ENCODE results near the gene AIFM1.

Gene AIFM1

GRCh38 chrX:130167040-130167439 lies 1.4 kb upstream of the AIFM1 start:
- H3K27ac ChIP-seq = no peak overlapping the region; the same call in 1 of the 2 replicates
- peaks cover 3% of the 10 kb centered on the region for H3K27me3 ChIP-seq (ENCODE audit: insufficient read depth, low read depth, severe bottlenecking)

DNA sequence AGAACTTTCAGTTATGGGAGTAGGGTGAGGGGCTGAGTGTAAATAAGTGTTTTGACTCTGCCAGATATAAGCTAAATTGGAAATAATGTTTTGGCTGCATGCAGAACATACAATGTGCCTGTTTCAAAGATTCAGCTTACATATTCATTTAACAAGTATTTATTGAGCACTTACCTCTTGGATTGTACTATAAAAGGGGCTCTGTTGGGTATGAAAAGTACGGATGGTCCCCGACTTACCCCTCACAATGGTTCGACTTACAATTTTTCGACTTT lies 799 bp upstream of the AIFM1 start:
- Histone ChIP-seq H3K27me3 (ENCODE audit: insufficient read depth, low read depth, severe bottlenecking) (peaks cover 3% of the 10 kb centered on the region), H3K27ac (peak overlapping the region; percentile 93), H3K4me3 (ENCODE audit: low read depth, low read length) (peak overlapping the region; percentile 79), H3K36me3 (no peaks in the 10 kb centered on the region; the same call in 1 of the 2 replicates), H3K9me3 (ENCODE audit: severe bottlenecking) (peaks cover 3% of the 10 kb centered on the region)
- no peak for TF ChIP-seq CTCF (IDR thresholded peaks at IDR 0.05; ENCODE audit: low read depth, low read length)
- no peak for DNase-seq

More at GRCh38 chrX:130167040-130167439, 1.4 kb upstream of the AIFM1 start:
- peaks cover 3% of the 10 kb centered on the region for H3K9me3 ChIP-seq (ENCODE audit: severe bottlenecking)
- DNase-seq = no peak
- no peak for TF ChIP-seq CTCF (IDR thresholded peaks at IDR 0.05; ENCODE audit: low read depth, low read length)
- no peaks in the 10 kb centered on the region; the same call in 1 of the 2 replicates for H3K36me3 ChIP-seq
- H3K4me3 ChIP-seq (ENCODE audit: low read depth, low read length) = peak overlapping the region; percentile 79

GRCh38 chrX:130165181-130165702 lies 399 bp downstream of the AIFM1 start:
- Histone ChIP-seq H3K4me3 (ENCODE audit: low read depth, low read length) (peak overlapping the region; percentile 79), H3K9me3 (ENCODE audit: severe bottlenecking) (peaks cover 3% of the 10 kb centered on the region), H3K36me3 (no peaks in the 10 kb centered on the region; the same call in 1 of the 2 replicates), H3K27ac (peak overlapping the region; percentile 93), H3K27me3 (ENCODE audit: insufficient read depth, low read depth, severe bottlenecking) (peaks cover under 1% of the 10 kb centered on the region)
- TF ChIP-seq CTCF (IDR thresholded peaks at IDR 0.05; ENCODE audit: low read depth, low read length) = no peak
- no peak for DNase-seq

DNA sequence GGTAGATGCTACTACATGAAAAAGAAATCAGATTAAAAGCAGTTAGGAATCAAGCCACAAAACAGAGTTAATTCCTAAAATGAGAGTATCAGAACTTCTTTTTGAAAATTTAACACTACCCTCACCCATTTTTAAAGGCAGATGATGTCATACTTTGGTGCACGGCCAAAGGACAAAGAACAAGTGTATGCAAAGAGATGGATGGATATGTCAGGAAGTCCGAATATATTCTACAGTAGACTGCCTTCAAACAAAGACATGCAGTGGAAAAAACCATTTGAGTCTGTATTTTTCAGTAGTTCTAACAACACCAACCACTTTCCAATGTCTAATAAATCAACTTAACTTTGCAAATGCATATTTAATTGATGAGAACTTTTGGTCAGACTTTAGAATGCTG lies 2.2 kb downstream of the AIFM1 start:
- TF ChIP-seq CTCF (IDR thresholded peaks at IDR 0.05; ENCODE audit: low read depth, low read length) = no peak
- no peak overlapping the region for H3K27ac ChIP-seq

DNA sequence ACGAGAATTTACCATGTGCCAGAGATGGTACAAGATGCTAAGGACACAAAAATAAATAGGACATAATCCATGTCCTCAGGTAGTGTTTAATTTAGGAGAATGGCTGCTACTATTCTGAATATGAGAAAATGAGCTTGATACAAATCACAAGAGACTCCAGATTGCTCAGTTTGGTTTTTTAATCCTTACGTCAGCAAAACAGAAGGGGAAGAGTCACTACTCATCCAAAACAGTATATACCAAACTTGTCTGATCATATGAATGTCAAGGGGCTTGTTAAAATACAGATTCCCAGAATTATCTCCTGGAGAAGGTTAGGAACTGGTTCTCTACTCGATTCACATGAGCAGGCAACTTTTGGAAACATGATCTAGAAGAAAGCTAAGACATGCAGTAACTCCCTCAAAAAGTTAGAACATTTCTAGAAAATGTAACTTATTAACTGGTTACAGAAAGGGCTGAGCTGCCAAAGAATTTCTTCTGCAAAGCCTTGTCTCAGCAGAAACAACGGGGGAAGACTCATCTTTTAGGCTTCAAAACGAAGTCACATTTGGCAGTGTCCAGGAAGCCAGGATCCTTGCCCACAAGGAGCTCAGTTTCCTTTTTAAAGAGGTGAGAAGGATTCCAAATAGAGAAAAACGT lies 3.4 kb downstream of the AIFM1 start:
- Histone ChIP-seq H3K36me3 (no peaks in the 10 kb centered on the region; the same call in 1 of the 2 replicates), H3K4me3 (ENCODE audit: low read depth, low read length) (no peak overlapping the region), H3K9me3 (ENCODE audit: severe bottlenecking) (peaks cover 3% of the 10 kb centered on the region), H3K27me3 (ENCODE audit: insufficient read depth, low read depth, severe bottlenecking) (peaks cover 3% of the 10 kb centered on the region), H3K27ac (no peak overlapping the region)
- no peak for DNase-seq
- TF ChIP-seq CTCF (IDR thresholded peaks at IDR 0.05; ENCODE audit: low read depth, low read length) = no peak

More for the DNA sequence above, 2.2 kb downstream of the AIFM1 start:
- DNase-seq = no peak
- Histone ChIP-seq H3K9me3 (ENCODE audit: severe bottlenecking) (peaks cover 3% of the 10 kb centered on the region), H3K4me3 (ENCODE audit: low read depth, low read length) (no peak overlapping the region), H3K36me3 (no peaks in the 10 kb centered on the region; the same call in 1 of the 2 replicates), H3K27me3 (ENCODE audit: insufficient read depth, low read depth, severe bottlenecking) (peaks cover 3% of the 10 kb centered on the region)

- DNase-seq = no peak
- Histone ChIP-seq H3K27me3 (ENCODE audit: insufficient read depth, low read depth, severe bottlenecking) (peaks cover 6% of the 10 kb centered on the region), H3K27ac (no peak overlapping the region), H3K9me3 (ENCODE audit: severe bottlenecking) (no peaks in the 10 kb centered on the region), H3K36me3 (no peaks in the 10 kb centered on the region; the same call in 1 of the 2 replicates), H3K4me3 (ENCODE audit: low read depth, low read length) (no peak overlapping the region)
- TF ChIP-seq CTCF (IDR thresholded peaks at IDR 0.05; ENCODE audit: low read depth, low read length) = no peak
These were observed 5.9 kb downstream of the AIFM1 start for GRCh38 chrX:130159776-130160175.
